HFFc6 (cell line): ENCODE measurements around the gene CBFA2T2. TPM values are rescaled to one million over a fixed set of nuclear protein-coding genes. Genes with fewer than 3 reads are reported as not detected.
A peak's percentile ranks its signal among the peaks of the same experiment; 100 is the strongest.

Experiments
- DNase-seq: peaks from one replicate; pipeline ENCODE4 v3.0.0-alpha.2; 2018
- H3K27ac Mint-ChIP-seq: 2 replicates; pipeline ENCODE4 v1.8.0; 2020; ENCODE audit warnings: mild to moderate bottlenecking, mixed read lengths
- H3K27me3 Mint-ChIP-seq: 2 replicates; pipeline ENCODE4 v1.8.0; 2021; ENCODE audit warnings: mild to moderate bottlenecking, moderate library complexity, mixed read lengths; ENCODE audit not compliant: insufficient read depth
- H3K36me3 Mint-ChIP-seq: 2 replicates; pipeline ENCODE4 v1.8.0; 2021; ENCODE audit warnings: low read depth, mixed read lengths
- H3K4me1 Mint-ChIP-seq: 2 replicates; pipeline ENCODE4 v1.8.0; 2020; ENCODE audit warnings: low read depth, mixed read lengths
- H3K4me3 Mint-ChIP-seq: 2 replicates; pipeline ENCODE4 v1.8.0; 2020; ENCODE audit warnings: mild to moderate bottlenecking, moderate library complexity, mixed read lengths
- H3K9me3 Mint-ChIP-seq: 2 replicates; pipeline ENCODE4 v1.8.0; 2020; ENCODE audit warnings: mild to moderate bottlenecking, mixed read lengths
- total RNA-seq, 6 experiments: library from RNA; stranded (reverse); fragmentation: NEBNext Ultra II Directional; extraction: Animal tissue kit (Norgen Biotek cat#: 25700); gene quantifications; 2 replicates in 1 of 6; 3 replicates in 5 of 6; pipeline ENCODE4 v1.2.3, GENCODE V29; 2021
- TF ChIP-seq, protein P1 (sequence below): fragments of 200-600 bp; sonication (generic); IDR thresholded peaks from 2 replicates; pipeline ENCODE4 v1.5.0; 2021; ENCODE audit warnings: antibody characterized with exemption, mild to moderate bottlenecking

The CBFA2T2 gene
- total RNA-seq, 6 experiments from 2014 or later = 7.0 to 9.1 (median 8.0) TPM

DNA sequence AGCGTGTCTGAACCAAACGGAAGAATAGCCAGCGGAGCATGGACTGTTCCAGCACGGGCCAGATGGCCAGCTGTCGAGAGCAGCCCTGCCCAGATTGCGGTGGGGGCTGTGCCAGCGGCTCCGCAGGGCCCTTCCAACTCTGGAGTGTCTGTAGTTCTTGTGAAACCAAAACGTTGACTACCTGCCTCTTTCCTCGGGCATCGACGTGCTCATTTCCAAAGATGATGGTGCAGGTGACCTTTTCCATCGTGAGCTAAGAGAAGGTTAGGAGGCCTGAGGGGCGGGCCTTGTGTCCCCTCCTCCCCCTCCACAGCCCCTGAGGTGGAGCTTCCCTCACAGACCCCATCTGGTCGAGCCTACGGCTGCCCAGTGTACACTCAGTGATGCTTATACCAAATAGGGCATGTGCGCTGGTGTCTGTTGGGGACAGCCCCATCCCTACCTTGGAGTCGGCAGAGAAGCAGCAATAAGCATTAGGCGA lies 159.3 kb downstream of the CBFA2T2 start:
- TF ChIP-seq, protein P1, sequence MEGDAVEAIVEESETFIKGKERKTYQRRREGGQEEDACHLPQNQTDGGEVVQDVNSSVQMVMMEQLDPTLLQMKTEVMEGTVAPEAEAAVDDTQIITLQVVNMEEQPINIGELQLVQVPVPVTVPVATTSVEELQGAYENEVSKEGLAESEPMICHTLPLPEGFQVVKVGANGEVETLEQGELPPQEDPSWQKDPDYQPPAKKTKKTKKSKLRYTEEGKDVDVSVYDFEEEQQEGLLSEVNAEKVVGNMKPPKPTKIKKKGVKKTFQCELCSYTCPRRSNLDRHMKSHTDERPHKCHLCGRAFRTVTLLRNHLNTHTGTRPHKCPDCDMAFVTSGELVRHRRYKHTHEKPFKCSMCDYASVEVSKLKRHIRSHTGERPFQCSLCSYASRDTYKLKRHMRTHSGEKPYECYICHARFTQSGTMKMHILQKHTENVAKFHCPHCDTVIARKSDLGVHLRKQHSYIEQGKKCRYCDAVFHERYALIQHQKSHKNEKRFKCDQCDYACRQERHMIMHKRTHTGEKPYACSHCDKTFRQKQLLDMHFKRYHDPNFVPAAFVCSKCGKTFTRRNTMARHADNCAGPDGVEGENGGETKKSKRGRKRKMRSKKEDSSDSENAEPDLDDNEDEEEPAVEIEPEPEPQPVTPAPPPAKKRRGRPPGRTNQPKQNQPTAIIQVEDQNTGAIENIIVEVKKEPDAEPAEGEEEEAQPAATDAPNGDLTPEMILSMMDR = no peak
- H3K4me3 Mint-ChIP-seq = no peak overlapping the region
- H3K36me3 Mint-ChIP-seq = peaks cover 7% of the 10 kb centered on the region; the same call in 1 of the 2 replicates
- no peaks in the 10 kb centered on the region for H3K9me3 Mint-ChIP-seq
- no peak for DNase-seq
- H3K27ac Mint-ChIP-seq = no peak overlapping the region
- H3K27me3 Mint-ChIP-seq = peaks cover under 1% of the 10 kb centered on the region; the same call in 1 of the 2 replicates
- peaks cover 17% of the 10 kb centered on the region for H3K4me1 Mint-ChIP-seq

- Mint-ChIP-seq H3K4me3 (no peak overlapping the region), H3K9me3 (no peaks in the 10 kb centered on the region), H3K27ac (no peak overlapping the region), H3K4me1 (peaks cover 17% of the 10 kb centered on the region), H3K36me3 (peaks cover 6% of the 10 kb centered on the region; the same call in 1 of the 2 replicates), H3K27me3 (peaks cover 4% of the 10 kb centered on the region; the same call in 1 of the 2 replicates)
- DNase-seq = no peak
- TF ChIP-seq, protein P1 = no peak
Observed at GRCh38 chr20:33650111-33650752, 160.3 kb downstream of the CBFA2T2 start.

DNA sequence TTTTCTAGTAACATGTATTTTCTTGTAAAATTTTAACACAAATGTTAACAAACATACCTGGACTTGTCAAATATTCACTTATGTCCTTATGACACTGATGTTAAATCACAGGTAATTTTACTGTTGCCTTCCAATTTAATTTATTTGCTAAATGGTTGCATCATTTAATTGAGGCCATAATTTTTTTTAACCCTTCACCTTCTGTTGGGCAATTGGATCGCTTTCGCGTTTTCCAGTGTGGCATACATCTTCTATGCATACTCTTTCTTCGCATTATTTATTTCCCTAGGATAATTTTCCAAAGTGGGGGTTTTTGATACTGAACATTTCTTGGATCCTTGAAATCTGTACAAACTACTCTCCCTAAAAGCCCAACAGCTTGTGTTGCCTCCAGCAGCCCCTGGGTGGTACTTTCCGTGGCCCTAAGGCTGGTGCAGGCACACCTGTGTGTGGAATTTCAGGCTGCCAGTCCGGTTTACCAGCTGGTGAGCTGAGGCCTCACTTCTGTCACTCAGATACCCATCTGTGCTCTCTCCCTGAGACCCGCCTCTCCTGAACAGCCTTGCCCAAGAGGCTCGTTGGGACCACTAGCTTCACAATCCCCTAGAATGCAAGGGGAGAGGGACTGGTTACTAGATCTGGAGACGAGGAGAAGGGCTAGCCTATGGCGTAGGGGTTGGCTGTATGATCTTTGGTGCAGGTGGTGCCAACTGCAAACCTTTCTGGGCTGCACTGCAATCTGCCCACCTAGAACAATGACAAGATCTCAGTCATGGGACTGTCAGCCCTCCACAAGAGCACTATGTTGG lies 161.1 kb downstream of the CBFA2T2 start:
- H3K27me3 Mint-ChIP-seq = peaks cover 4% of the 10 kb centered on the region
- H3K36me3 Mint-ChIP-seq = no peaks in the 10 kb centered on the region
- no peaks in the 10 kb centered on the region for H3K9me3 Mint-ChIP-seq
- no peak overlapping the region for H3K4me3 Mint-ChIP-seq
- H3K27ac Mint-ChIP-seq = no peak overlapping the region
- peaks cover 17% of the 10 kb centered on the region for H3K4me1 Mint-ChIP-seq
- DNase-seq = no peak
- TF ChIP-seq, protein P1 = no peak

DNA sequence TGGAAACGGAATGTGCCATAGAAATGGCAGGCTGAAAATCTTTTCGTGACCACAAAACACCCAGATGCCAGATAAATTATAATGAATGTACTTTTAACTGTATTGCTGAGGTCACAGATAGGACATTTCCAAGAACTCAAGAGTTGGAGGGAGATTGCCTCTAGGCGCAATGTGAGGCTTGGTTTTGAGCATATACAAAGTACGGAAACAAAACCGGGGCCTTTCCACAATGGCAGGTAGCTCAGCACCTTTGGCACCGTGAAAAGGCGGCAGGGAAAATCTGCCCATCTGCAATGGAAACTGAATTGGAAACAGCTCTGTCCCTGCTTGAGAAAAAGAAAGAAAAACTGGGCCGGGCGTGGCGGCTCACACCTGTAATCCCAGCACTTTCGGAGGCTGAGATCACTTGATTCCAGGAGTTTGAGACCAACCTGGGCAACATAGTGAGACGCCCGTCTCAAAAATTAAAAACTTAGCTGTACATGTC lies 161.7 kb downstream of the CBFA2T2 start:
- H3K9me3 Mint-ChIP-seq = no peaks in the 10 kb centered on the region
- no peak overlapping the region for H3K4me3 Mint-ChIP-seq
- no peak for DNase-seq
- no peak overlapping the region for H3K27ac Mint-ChIP-seq
- peaks cover 17% of the 10 kb centered on the region for H3K4me1 Mint-ChIP-seq
- H3K36me3 Mint-ChIP-seq = no peaks in the 10 kb centered on the region
- peaks cover 4% of the 10 kb centered on the region for H3K27me3 Mint-ChIP-seq
- TF ChIP-seq, protein P1 = no peak

- no peaks in the 10 kb centered on the region for H3K9me3 Mint-ChIP-seq
- H3K4me3 Mint-ChIP-seq = peak overlapping the region; percentile 65
- H3K27me3 Mint-ChIP-seq = peaks cover 4% of the 10 kb centered on the region
- TF ChIP-seq, protein P1 = peak; percentile 86
- peaks cover 7% of the 10 kb centered on the region; the same call in 1 of the 2 replicates for H3K4me1 Mint-ChIP-seq
- DNase-seq = peak; percentile 46
- peak overlapping the region; percentile 62 for H3K27ac Mint-ChIP-seq
- no peaks in the 10 kb centered on the region for H3K36me3 Mint-ChIP-seq
Observed at GRCh38 chr20:33653218-33653899, 163.5 kb downstream of the CBFA2T2 start.
